ENCODE data around the gene ATP6V1C2. TPM values are rescaled to one million over a fixed set of nuclear protein-coding genes. Genes with fewer than 3 reads are reported as not detected.
"Not testable (repeated sequence)": the region's sequence is repeated elsewhere in the genome, so short reads cannot be mapped to it uniquely, and the experiment has no call there.

ATP6V1C2 gene
- total and polyA plus RNA-seq, 4 donors = 0.13 to 2.5 (median 1.1) TPM

- H3K36me3 ChIP-seq (ENCODE audit: control insufficient read depth in 1 of 2, insufficient read depth in 2 of 2, low read length in 1 of 2) = no peaks in the 10 kb centered on the region
- no peak overlapping the region for H3K4me3 ChIP-seq (ENCODE audit: low read length in 2 of 2)
- ATAC-seq (ENCODE audit: low FRiP score) (no peak), DNase-seq (no peak)
- 41 to 43% methylated on average over 5 of the region's 5 CpGs for WGBS, 2 donors
- no peak overlapping the region for H3K27ac ChIP-seq (ENCODE audit: low read depth in 1 of 2, low read length in 2 of 2)
- H3K27me3 ChIP-seq (ENCODE audit: control insufficient read depth in 1 of 2, insufficient read depth in 2 of 2, low read length in 1 of 2) = no peaks in the 10 kb centered on the region
- H3K9me3 ChIP-seq (ENCODE audit: control insufficient read depth, low read length) = no peaks in the 10 kb centered on the region
- no peaks in the 10 kb centered on the region for H3K4me1 ChIP-seq (ENCODE audit: control insufficient read depth in 1 of 2, insufficient read depth in 2 of 2, low read length in 2 of 2)
- intact Hi-C loops (cut with DNase I) = no loop called here
These were observed 96.0 kb downstream of the ATP6V1C2 start for GRCh38 chr2:10817413-10817812.

- H3K4me1 ChIP-seq (ENCODE audit: control insufficient read depth in 1 of 2, insufficient read depth in 2 of 2, low read length in 2 of 2); H3K36me3 ChIP-seq (ENCODE audit: control insufficient read depth in 1 of 2, insufficient read depth in 2 of 2, low read length in 1 of 2); H3K9me3 ChIP-seq (ENCODE audit: control insufficient read depth, low read length); ATAC-seq (ENCODE audit: low FRiP score); H3K27me3 ChIP-seq (ENCODE audit: control insufficient read depth in 1 of 2, insufficient read depth in 2 of 2, low read length in 1 of 2); H3K4me3 ChIP-seq (ENCODE audit: low read length in 2 of 2); H3K27ac ChIP-seq (ENCODE audit: low read depth in 1 of 2, low read length in 2 of 2); intact Hi-C loops (cut with DNase I); DNase-seq: not testable (repeated sequence)
- WGBS, 2 donors = 90 to 93% methylated on average over 3 of the region's 3 CpGs
These were observed 96.9 kb downstream of the ATP6V1C2 start for GRCh38 chr2:10818305-10818704.

GRCh38 chr2:10818984-10819383 lies 97.6 kb downstream of the ATP6V1C2 start:
- Histone ChIP-seq H3K4me1 (ENCODE audit: control insufficient read depth in 1 of 2, insufficient read depth in 2 of 2, low read length in 2 of 2) (no peaks in the 10 kb centered on the region), H3K27me3 (ENCODE audit: control insufficient read depth in 1 of 2, insufficient read depth in 2 of 2, low read length in 1 of 2) (no peaks in the 10 kb centered on the region), H3K36me3 (ENCODE audit: control insufficient read depth in 1 of 2, insufficient read depth in 2 of 2, low read length in 1 of 2) (no peaks in the 10 kb centered on the region), H3K4me3 (ENCODE audit: low read length in 2 of 2) (no peak overlapping the region), H3K9me3 (ENCODE audit: control insufficient read depth, low read length) (peaks cover under 1% of the 10 kb centered on the region), H3K27ac (ENCODE audit: low read depth in 1 of 2, low read length in 2 of 2) (no peak overlapping the region)
- WGBS, 2 donors = 62 to 74% methylated on average over 3 of the region's 3 CpGs
- ATAC-seq (ENCODE audit: low FRiP score) (no peak), DNase-seq (no peak)
- intact Hi-C loops (cut with DNase I) = no loop called here

- H3K36me3 ChIP-seq (ENCODE audit: control insufficient read depth in 1 of 2, insufficient read depth in 2 of 2, low read length in 1 of 2) = no peaks in the 10 kb centered on the region
- H3K4me3 ChIP-seq (ENCODE audit: low read length in 2 of 2) = no peak overlapping the region
- ATAC-seq (ENCODE audit: low FRiP score) (no peak), DNase-seq (no peak)
- H3K9me3 ChIP-seq (ENCODE audit: control insufficient read depth, low read length) = peaks cover 1% of the 10 kb centered on the region
- no peak overlapping the region for H3K27ac ChIP-seq (ENCODE audit: low read depth in 1 of 2, low read length in 2 of 2)
- no peaks in the 10 kb centered on the region for H3K4me1 ChIP-seq (ENCODE audit: control insufficient read depth in 1 of 2, insufficient read depth in 2 of 2, low read length in 2 of 2)
- no peaks in the 10 kb centered on the region for H3K27me3 ChIP-seq (ENCODE audit: control insufficient read depth in 1 of 2, insufficient read depth in 2 of 2, low read length in 1 of 2)
- 88 to 89% methylated on average over 12 of the region's 12 CpGs for WGBS, 2 donors
- intact Hi-C loops (cut with DNase I) = loop anchor here in 1 of 2 donors (10.0 kb wide), 1 partner anchor 635 kb away; no protein-coding TSS in a partner anchor
These were observed 98.4 kb downstream of the ATP6V1C2 start for GRCh38 chr2:10819714-10820314.

- DNase-seq (no peak), ATAC-seq (ENCODE audit: low FRiP score) (no peak)
- Histone ChIP-seq H3K4me1 (ENCODE audit: control insufficient read depth in 1 of 2, insufficient read depth in 2 of 2, low read length in 2 of 2) (no peaks in the 10 kb centered on the region), H3K27me3 (ENCODE audit: control insufficient read depth in 1 of 2, insufficient read depth in 2 of 2, low read length in 1 of 2) (no peaks in the 10 kb centered on the region), H3K4me3 (ENCODE audit: low read length in 2 of 2) (no peak overlapping the region), H3K36me3 (ENCODE audit: control insufficient read depth in 1 of 2, insufficient read depth in 2 of 2, low read length in 1 of 2) (no peaks in the 10 kb centered on the region), H3K27ac (ENCODE audit: low read depth in 1 of 2, low read length in 2 of 2) (no peak overlapping the region), H3K9me3 (ENCODE audit: control insufficient read depth, low read length) (peaks cover 1% of the 10 kb centered on the region)
- WGBS, 2 donors = 26 to 28% methylated on average over 8 of the region's 8 CpGs
- intact Hi-C loops (cut with DNase I) = loop anchor here in 1 of 2 donors (10.0 kb wide), 1 partner anchor 634 kb away; no protein-coding TSS in a partner anchor
These were observed 99.1 kb downstream of the ATP6V1C2 start for GRCh38 chr2:10820562-10820961.

GRCh38 chr2:10820978-10821695 lies 99.7 kb downstream of the ATP6V1C2 start:
- intact Hi-C loops (cut with DNase I) = loop anchor here in 1 of 2 donors (10.0 kb wide), 1 partner anchor 634 kb away; no protein-coding TSS in a partner anchor
- Histone ChIP-seq H3K9me3 (ENCODE audit: control insufficient read depth, low read length) (peaks cover 1% of the 10 kb centered on the region), H3K4me3 (ENCODE audit: low read length in 2 of 2) (no peak overlapping the region), H3K4me1 (ENCODE audit: control insufficient read depth in 1 of 2, insufficient read depth in 2 of 2, low read length in 2 of 2) (no peaks in the 10 kb centered on the region), H3K27ac (ENCODE audit: low read depth in 1 of 2, low read length in 2 of 2) (no peak overlapping the region), H3K36me3 (ENCODE audit: control insufficient read depth in 1 of 2, insufficient read depth in 2 of 2, low read length in 1 of 2) (no peaks in the 10 kb centered on the region), H3K27me3 (ENCODE audit: control insufficient read depth in 1 of 2, insufficient read depth in 2 of 2, low read length in 1 of 2) (no peaks in the 10 kb centered on the region)
- WGBS, 2 donors = 78 to 80% methylated on average over 13 of the region's 13 CpGs
- no peak for DNase-seq
- ATAC-seq (ENCODE audit: low FRiP score) = no peak

- Histone ChIP-seq H3K27me3 (ENCODE audit: control insufficient read depth in 1 of 2, insufficient read depth in 2 of 2, low read length in 1 of 2) (no peaks in the 10 kb centered on the region), H3K27ac (ENCODE audit: low read depth in 1 of 2, low read length in 2 of 2) (no peak overlapping the region), H3K9me3 (ENCODE audit: control insufficient read depth, low read length) (peaks cover 1% of the 10 kb centered on the region), H3K4me3 (ENCODE audit: low read length in 2 of 2) (no peak overlapping the region), H3K36me3 (ENCODE audit: control insufficient read depth in 1 of 2, insufficient read depth in 2 of 2, low read length in 1 of 2) (no peaks in the 10 kb centered on the region), H3K4me1 (ENCODE audit: control insufficient read depth in 1 of 2, insufficient read depth in 2 of 2, low read length in 2 of 2) (no peaks in the 10 kb centered on the region)
- ATAC-seq (ENCODE audit: low FRiP score) = no peak
- DNase-seq = no peak
- 81 to 87% methylated on average over 4 of the region's 4 CpGs for WGBS, 2 donors
- intact Hi-C loops (cut with DNase I) = loop anchor here in 1 of 2 donors (10.0 kb wide), 1 partner anchor 631 kb away; no protein-coding TSS in a partner anchor
These were observed 102.8 kb downstream of the ATP6V1C2 start for GRCh38 chr2:10824191-10824590.

- no peaks in the 10 kb centered on the region for H3K27me3 ChIP-seq (ENCODE audit: control insufficient read depth in 1 of 2, insufficient read depth in 2 of 2, low read length in 1 of 2)
- ATAC-seq (ENCODE audit: low FRiP score) = no peak
- intact Hi-C loops (cut with DNase I) = loop anchor here in 1 of 2 donors (10.0 kb wide), 1 partner anchor 629 kb away; no protein-coding TSS in a partner anchor
These were observed 104.6 kb downstream of the ATP6V1C2 start for GRCh38 chr2:10826026-10826425.

More at GRCh38 chr2:10826026-10826425, 104.6 kb downstream of the ATP6V1C2 start:
- Histone ChIP-seq H3K4me1 (ENCODE audit: control insufficient read depth in 1 of 2, insufficient read depth in 2 of 2, low read length in 2 of 2) (no peaks in the 10 kb centered on the region), H3K27ac (ENCODE audit: low read depth in 1 of 2, low read length in 2 of 2) (no peak overlapping the region), H3K9me3 (ENCODE audit: control insufficient read depth, low read length) (peaks cover 1% of the 10 kb centered on the region), H3K4me3 (ENCODE audit: low read length in 2 of 2) (no peak overlapping the region), H3K36me3 (ENCODE audit: control insufficient read depth in 1 of 2, insufficient read depth in 2 of 2, low read length in 1 of 2) (no peaks in the 10 kb centered on the region)
- DNase-seq = no peak
- 85 to 86% methylated on average over 8 of the region's 8 CpGs for WGBS, 2 donors

Measured in aorta (tissue), 5 donors.